Measurements from ENCODE around the gene RUBCNL.

DNA sequence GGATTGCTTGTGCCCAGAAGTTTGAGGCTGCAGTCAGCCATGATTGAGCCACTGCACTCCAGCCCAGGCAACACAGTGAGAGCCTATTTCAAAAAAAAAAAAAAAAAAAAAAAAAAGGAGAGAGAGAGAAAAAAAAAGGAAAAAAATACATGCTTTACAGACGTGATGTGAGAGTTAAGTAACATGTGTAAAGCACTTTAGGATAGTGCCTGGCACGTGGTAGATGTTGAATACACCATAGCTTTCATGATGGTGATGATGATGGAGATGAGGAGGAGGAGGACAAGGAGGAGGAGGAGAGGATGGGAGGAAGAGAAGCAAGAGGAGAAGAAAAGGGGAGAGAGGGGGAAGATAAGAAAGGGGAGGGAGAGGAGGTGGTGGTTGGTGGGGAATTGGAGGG is 15.1 kb upstream of the RUBCNL start:
- TF ChIP-seq, protein P1, sequence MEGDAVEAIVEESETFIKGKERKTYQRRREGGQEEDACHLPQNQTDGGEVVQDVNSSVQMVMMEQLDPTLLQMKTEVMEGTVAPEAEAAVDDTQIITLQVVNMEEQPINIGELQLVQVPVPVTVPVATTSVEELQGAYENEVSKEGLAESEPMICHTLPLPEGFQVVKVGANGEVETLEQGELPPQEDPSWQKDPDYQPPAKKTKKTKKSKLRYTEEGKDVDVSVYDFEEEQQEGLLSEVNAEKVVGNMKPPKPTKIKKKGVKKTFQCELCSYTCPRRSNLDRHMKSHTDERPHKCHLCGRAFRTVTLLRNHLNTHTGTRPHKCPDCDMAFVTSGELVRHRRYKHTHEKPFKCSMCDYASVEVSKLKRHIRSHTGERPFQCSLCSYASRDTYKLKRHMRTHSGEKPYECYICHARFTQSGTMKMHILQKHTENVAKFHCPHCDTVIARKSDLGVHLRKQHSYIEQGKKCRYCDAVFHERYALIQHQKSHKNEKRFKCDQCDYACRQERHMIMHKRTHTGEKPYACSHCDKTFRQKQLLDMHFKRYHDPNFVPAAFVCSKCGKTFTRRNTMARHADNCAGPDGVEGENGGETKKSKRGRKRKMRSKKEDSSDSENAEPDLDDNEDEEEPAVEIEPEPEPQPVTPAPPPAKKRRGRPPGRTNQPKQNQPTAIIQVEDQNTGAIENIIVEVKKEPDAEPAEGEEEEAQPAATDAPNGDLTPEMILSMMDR (IDR thresholded peaks at IDR 0.05; ENCODE audit: low read length), result no peak
- TF ChIP-seq EZH2phosphoT487 (IDR thresholded peaks at IDR 0.05; ENCODE audit: low read length) (no peak), EZH2 (optimal IDR thresholded peaks at IDR 0.05; ENCODE audit: low read depth, low read length) (no peak)
